Measurements from ENCODE around the gene NHEJ1. TPM values are rescaled to one million over a fixed set of nuclear protein-coding genes. Genes with fewer than 3 reads are reported as not detected.

NHEJ1 gene
- total and polyA plus RNA-seq, 2 of the 13 experiments (the other 11 are each of a cell fraction or from before 2014, with no cell fraction given): 30.0 to 30.7 TPM

GRCh38 chr2:219160186-219161017 lies at the start of gene NHEJ1 (continued):
- TF ChIP-seq ZNF207 (IDR thresholded peaks at IDR 0.05; ENCODE audit: borderline replicate concordance) (no peak), SETDB1 (CRISPR knock-in tag; IDR thresholded peaks at IDR 0.05; ENCODE audit: borderline replicate concordance) (no peak), ZNF24 (IDR thresholded peaks at IDR 0.05) (no peak), FOXJ3 (CRISPR knock-in tag; IDR thresholded peaks at IDR 0.05; ENCODE audit: borderline replicate concordance) (0 out of 2 replicates have a peak, but pooled peaks have one; percentile 13), RERE (CRISPR knock-in tag; IDR thresholded peaks at IDR 0.05; ENCODE audit: low read depth) (no peak), EHMT2 (IDR thresholded peaks at IDR 0.05; ENCODE audit: borderline replicate concordance, low read depth, low read length) (no peak), ZNF260 (CRISPR knock-in tag; IDR thresholded peaks at IDR 0.05; ENCODE audit: borderline replicate concordance, low read depth) (no peak), ZNF431 (CRISPR knock-in tag; IDR thresholded peaks at IDR 0.05; ENCODE audit: borderline replicate concordance, low read depth) (no peak; the same call in 1 of the 2 replicates), SRSF1 (optimal IDR thresholded peaks at IDR 0.05; ENCODE audit: low read depth, low read length) (peak; percentile 48), ZNF232 (CRISPR knock-in tag; IDR thresholded peaks at IDR 0.05; ENCODE audit: borderline replicate concordance) (peak; percentile 90; the same call in 1 of the 2 replicates), ZNF678 (CRISPR knock-in tag; IDR thresholded peaks at IDR 0.05) (peak; percentile 28; the same call in 1 of the 2 replicates), KAT8 (CRISPR knock-in tag; IDR thresholded peaks at IDR 0.05) (peak; percentile 93), ZSCAN25 (CRISPR knock-in tag; IDR thresholded peaks at IDR 0.05) (peak; percentile 85; the same call in 1 of the 2 replicates), ADNP (CRISPR knock-in tag; IDR thresholded peaks at IDR 0.05) (no peak), SAFB2 (CRISPR knock-in tag; IDR thresholded peaks at IDR 0.05; ENCODE audit: borderline replicate concordance, low read depth) (peak; percentile 96), RXRA (CRISPR knock-in tag; IDR thresholded peaks at IDR 0.05) (peak; percentile 76), NCOA2 (CRISPR knock-in tag; IDR thresholded peaks at IDR 0.05) (peak; percentile 50), POLR2A (IDR thresholded peaks at IDR 0.05; ENCODE audit: insufficient read depth in 1 of 2, low read depth in 2 of 2, low read length in 2 of 2) (peak; percentile 68 to 93), ISL2 (CRISPR knock-in tag; IDR thresholded peaks at IDR 0.05) (peak; percentile 67; the same call in 1 of the 2 replicates), ZNF180 (CRISPR knock-in tag; IDR thresholded peaks at IDR 0.05; ENCODE audit: borderline replicate concordance, low read depth) (no peak), ZBTB46 (CRISPR knock-in tag; IDR thresholded peaks at IDR 0.05; ENCODE audit: borderline replicate concordance) (no peak), ZNF329 (CRISPR knock-in tag; IDR thresholded peaks at IDR 0.05; ENCODE audit: low read depth) (no peak), HIVEP1 (CRISPR knock-in tag; IDR thresholded peaks at IDR 0.05) (peak; percentile 79)

Data from HepG2 (cell line).